ENCODE measurements around the gene CCDC87.

The CCDC87 gene

DNA sequence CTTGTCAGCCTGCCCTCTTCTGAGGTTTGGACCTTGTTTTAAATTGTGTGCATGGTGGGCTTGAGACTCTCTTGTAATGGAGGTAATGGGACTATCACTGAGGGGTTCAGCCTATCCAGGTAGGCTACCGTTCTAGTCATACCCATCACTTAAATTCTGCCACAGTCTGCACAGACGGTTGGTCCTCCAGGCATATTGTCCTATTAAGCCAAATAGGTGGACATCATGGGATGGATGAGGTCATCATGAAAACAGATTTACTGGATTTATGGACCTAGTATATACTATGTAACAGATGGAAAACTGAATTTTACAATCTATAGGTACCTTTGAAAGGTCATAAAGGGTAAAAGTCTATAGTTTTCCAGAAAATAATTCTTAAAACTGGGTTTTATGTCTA, 36.5 kb upstream of the CCDC87 start:
- Histone ChIP-seq H3K4me3 (ENCODE audit: low read length) (no peak overlapping the region), H3K4me1 (ENCODE audit: control insufficient read depth, insufficient read depth, low read length) (no peaks in the 10 kb centered on the region), H3K9ac (ENCODE audit: low read length) (no peak overlapping the region), H3K36me3 (ENCODE audit: control insufficient read depth, insufficient read depth, low read length, severe bottlenecking) (peaks cover 68% of the 10 kb centered on the region), H3K9me3 (ENCODE audit: control insufficient read depth, low read length) (no peaks in the 10 kb centered on the region), H3K27me3 (replicated peaks; ENCODE audit: control insufficient read depth, insufficient read depth, low read length) (no peaks in the 10 kb centered on the region)
- no peak for DNase-seq (ENCODE audit: low read depth)

DNA sequence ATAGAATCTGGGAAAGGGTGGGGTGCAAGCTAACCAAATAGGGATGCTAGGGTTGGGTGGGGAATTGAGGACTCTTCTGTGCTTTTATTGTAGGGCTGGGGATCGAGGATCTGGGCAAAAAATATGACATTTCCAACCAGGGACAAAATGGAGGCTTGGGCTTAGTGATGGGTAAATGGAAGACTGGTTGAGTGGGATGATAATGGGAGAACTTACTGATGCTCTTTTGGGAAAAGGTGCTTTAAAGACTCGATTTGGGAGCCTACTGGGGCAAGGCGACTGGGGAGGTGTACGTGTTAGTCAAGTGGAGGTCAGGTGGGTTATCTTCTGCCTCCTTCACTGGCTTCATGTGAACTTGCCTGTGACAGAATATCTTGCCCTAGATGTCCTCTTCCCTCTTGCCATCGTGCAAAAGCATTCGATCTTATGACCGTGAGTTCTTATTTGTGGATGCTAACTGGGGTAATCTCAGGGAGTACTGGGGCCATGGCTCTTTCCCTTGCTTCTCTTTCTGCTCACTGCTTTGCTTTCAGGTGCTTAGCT, 35.3 kb upstream of the CCDC87 start:
- DNase-seq (ENCODE audit: low read depth), result no peak
- H3K4me3 ChIP-seq (ENCODE audit: low read length), result no peak overlapping the region
- H3K4me1 ChIP-seq (ENCODE audit: control insufficient read depth, insufficient read depth, low read length), result peaks cover 10% of the 10 kb centered on the region
- no peak overlapping the region for H3K9ac ChIP-seq (ENCODE audit: low read length)
- peaks cover 72% of the 10 kb centered on the region for H3K36me3 ChIP-seq (ENCODE audit: control insufficient read depth, insufficient read depth, low read length, severe bottlenecking)
- H3K9me3 ChIP-seq (ENCODE audit: control insufficient read depth, low read length), result no peaks in the 10 kb centered on the region
- no peaks in the 10 kb centered on the region for H3K27me3 ChIP-seq (replicated peaks; ENCODE audit: control insufficient read depth, insufficient read depth, low read length)

DNA sequence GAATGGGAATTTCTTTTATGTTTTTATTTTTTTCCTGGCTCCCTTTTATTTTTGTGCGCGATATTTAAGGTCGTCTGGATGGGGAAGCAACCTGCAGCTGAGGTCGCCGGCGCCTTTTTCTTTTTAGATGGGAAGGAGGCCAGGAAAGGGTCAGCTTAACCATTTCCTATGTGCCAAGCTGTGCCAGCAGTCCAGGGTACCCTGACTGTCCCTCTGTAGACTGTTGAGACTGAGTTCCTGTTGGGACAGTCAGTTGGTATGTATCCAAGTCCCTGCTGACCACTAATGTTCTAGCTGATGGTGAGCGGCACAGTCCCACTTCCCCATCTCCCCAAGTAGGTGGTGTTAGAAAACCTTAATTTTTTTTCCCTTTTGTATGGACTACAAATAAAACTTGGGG, 34.1 kb upstream of the CCDC87 start:
- H3K36me3 ChIP-seq (ENCODE audit: control insufficient read depth, insufficient read depth, low read length, severe bottlenecking), result peaks cover 80% of the 10 kb centered on the region
- no peak overlapping the region for H3K4me3 ChIP-seq (ENCODE audit: low read length)
- no peak overlapping the region for H3K9ac ChIP-seq (ENCODE audit: low read length)
- no peaks in the 10 kb centered on the region for H3K27me3 ChIP-seq (replicated peaks; ENCODE audit: control insufficient read depth, insufficient read depth, low read length)
- H3K9me3 ChIP-seq (ENCODE audit: control insufficient read depth, low read length), result no peaks in the 10 kb centered on the region
- H3K4me1 ChIP-seq (ENCODE audit: control insufficient read depth, insufficient read depth, low read length), result peaks cover 11% of the 10 kb centered on the region
- no peak for DNase-seq (ENCODE audit: low read depth)

DNA sequence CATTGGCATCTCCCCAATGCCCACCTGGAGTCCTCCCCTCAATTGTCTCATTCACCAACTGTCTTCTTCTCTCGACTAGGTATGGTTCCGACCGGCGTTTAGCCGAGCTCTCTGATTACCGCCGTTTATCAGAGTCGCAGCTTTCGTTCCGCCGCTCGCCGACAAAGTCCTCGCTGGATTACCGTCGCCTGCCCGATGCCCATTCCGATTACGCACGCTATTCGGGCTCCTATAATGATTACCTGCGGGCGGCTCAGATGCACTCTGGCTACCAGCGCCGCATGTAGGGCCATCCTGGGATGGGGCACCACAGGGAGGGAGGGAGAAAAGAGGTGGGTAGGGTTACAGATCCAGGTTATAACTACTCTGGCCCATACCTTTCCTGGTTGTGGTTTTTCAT, 33.5 kb upstream of the CCDC87 start:
- Histone ChIP-seq H3K27me3 (replicated peaks; ENCODE audit: control insufficient read depth, insufficient read depth, low read length) (no peaks in the 10 kb centered on the region), H3K9me3 (ENCODE audit: control insufficient read depth, low read length) (no peaks in the 10 kb centered on the region), H3K4me1 (ENCODE audit: control insufficient read depth, insufficient read depth, low read length) (peaks cover 11% of the 10 kb centered on the region), H3K9ac (ENCODE audit: low read length) (no peak overlapping the region), H3K4me3 (ENCODE audit: low read length) (no peak overlapping the region), H3K36me3 (ENCODE audit: control insufficient read depth, insufficient read depth, low read length, severe bottlenecking) (peaks cover 80% of the 10 kb centered on the region)
- DNase-seq (ENCODE audit: low read depth), result no peak

- H3K4me3 ChIP-seq (ENCODE audit: low read length), result no peak overlapping the region
- no peak for DNase-seq (ENCODE audit: low read depth)
- H3K9me3 ChIP-seq (ENCODE audit: control insufficient read depth, low read length), result no peaks in the 10 kb centered on the region
- peaks cover 15% of the 10 kb centered on the region for H3K4me1 ChIP-seq (ENCODE audit: control insufficient read depth, insufficient read depth, low read length)
- H3K36me3 ChIP-seq (ENCODE audit: control insufficient read depth, insufficient read depth, low read length, severe bottlenecking), result peaks cover 80% of the 10 kb centered on the region
- H3K27me3 ChIP-seq (replicated peaks; ENCODE audit: control insufficient read depth, insufficient read depth, low read length), result no peaks in the 10 kb centered on the region
- H3K9ac ChIP-seq (ENCODE audit: low read length), result no peak overlapping the region
These were observed 32.9 kb upstream of the CCDC87 start for GRCh38 chr11:66625752-66626149.

GRCh38 chr11:66625041-66625751, 32.3 kb upstream of the CCDC87 start:
- Histone ChIP-seq H3K36me3 (ENCODE audit: control insufficient read depth, insufficient read depth, low read length, severe bottlenecking) (peaks cover 80% of the 10 kb centered on the region), H3K4me3 (ENCODE audit: low read length) (no peak overlapping the region), H3K27me3 (replicated peaks; ENCODE audit: control insufficient read depth, insufficient read depth, low read length) (no peaks in the 10 kb centered on the region), H3K4me1 (ENCODE audit: control insufficient read depth, insufficient read depth, low read length) (peaks cover 19% of the 10 kb centered on the region), H3K9me3 (ENCODE audit: control insufficient read depth, low read length) (no peaks in the 10 kb centered on the region), H3K9ac (ENCODE audit: low read length) (no peak overlapping the region)
- no peak for DNase-seq (ENCODE audit: low read depth)

GRCh38 chr11:66624450-66624849, 31.6 kb upstream of the CCDC87 start:
- Histone ChIP-seq H3K4me3 (ENCODE audit: low read length) (no peak overlapping the region), H3K27me3 (replicated peaks; ENCODE audit: control insufficient read depth, insufficient read depth, low read length) (no peaks in the 10 kb centered on the region), H3K36me3 (ENCODE audit: control insufficient read depth, insufficient read depth, low read length, severe bottlenecking) (peaks cover 72% of the 10 kb centered on the region), H3K9me3 (ENCODE audit: control insufficient read depth, low read length) (no peaks in the 10 kb centered on the region), H3K4me1 (ENCODE audit: control insufficient read depth, insufficient read depth, low read length) (peaks cover 24% of the 10 kb centered on the region), H3K9ac (ENCODE audit: low read length) (no peak overlapping the region)
- no peak for DNase-seq (ENCODE audit: low read depth)

DNA sequence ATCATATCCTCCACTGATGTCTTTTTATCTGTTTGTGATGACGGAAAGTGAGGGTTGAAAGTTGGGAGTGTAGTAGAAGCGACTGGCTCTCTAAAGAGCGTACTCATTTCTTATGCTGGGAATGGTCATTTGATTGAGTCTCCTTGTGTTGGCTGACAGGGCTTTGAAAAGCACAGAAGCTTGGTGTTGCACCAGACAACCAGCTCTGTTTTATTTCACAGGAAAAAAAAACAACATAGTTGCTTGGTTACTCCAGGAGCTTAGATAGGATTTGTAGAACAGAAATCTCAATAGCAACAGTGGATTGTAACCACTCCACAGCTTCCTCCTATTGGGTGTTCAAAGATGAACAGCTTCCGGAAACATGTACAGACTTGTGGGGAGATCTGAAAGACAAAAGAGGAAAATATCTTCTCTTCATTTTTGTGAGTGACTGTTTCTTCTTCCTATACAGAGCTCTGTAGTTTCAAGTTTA, 26.3 kb upstream of the CCDC87 start:
- Histone ChIP-seq H3K4me3 (ENCODE audit: low read length) (peak overlapping the region; percentile 89), H3K4me1 (ENCODE audit: control insufficient read depth, insufficient read depth, low read length) (peaks cover 39% of the 10 kb centered on the region), H3K36me3 (ENCODE audit: control insufficient read depth, insufficient read depth, low read length, severe bottlenecking) (peaks cover 19% of the 10 kb centered on the region), H3K9me3 (ENCODE audit: control insufficient read depth, low read length) (no peaks in the 10 kb centered on the region), H3K9ac (ENCODE audit: low read length) (peak overlapping the region; percentile 93), H3K27me3 (replicated peaks; ENCODE audit: control insufficient read depth, insufficient read depth, low read length) (no peaks in the 10 kb centered on the region)
- peak; percentile 83 for DNase-seq (ENCODE audit: low read depth)

GRCh38 chr11:66617155-66617834, 24.4 kb upstream of the CCDC87 start:
- Histone ChIP-seq H3K36me3 (ENCODE audit: control insufficient read depth, insufficient read depth, low read length, severe bottlenecking) (peaks cover under 1% of the 10 kb centered on the region), H3K9ac (ENCODE audit: low read length) (peak overlapping the region; percentile 93), H3K4me1 (ENCODE audit: control insufficient read depth, insufficient read depth, low read length) (peaks cover 28% of the 10 kb centered on the region), H3K27me3 (replicated peaks; ENCODE audit: control insufficient read depth, insufficient read depth, low read length) (no peaks in the 10 kb centered on the region), H3K4me3 (ENCODE audit: low read length) (peak overlapping the region; percentile 89), H3K9me3 (ENCODE audit: control insufficient read depth, low read length) (no peaks in the 10 kb centered on the region)
- DNase-seq (ENCODE audit: low read depth), result peak; percentile 79

DNA sequence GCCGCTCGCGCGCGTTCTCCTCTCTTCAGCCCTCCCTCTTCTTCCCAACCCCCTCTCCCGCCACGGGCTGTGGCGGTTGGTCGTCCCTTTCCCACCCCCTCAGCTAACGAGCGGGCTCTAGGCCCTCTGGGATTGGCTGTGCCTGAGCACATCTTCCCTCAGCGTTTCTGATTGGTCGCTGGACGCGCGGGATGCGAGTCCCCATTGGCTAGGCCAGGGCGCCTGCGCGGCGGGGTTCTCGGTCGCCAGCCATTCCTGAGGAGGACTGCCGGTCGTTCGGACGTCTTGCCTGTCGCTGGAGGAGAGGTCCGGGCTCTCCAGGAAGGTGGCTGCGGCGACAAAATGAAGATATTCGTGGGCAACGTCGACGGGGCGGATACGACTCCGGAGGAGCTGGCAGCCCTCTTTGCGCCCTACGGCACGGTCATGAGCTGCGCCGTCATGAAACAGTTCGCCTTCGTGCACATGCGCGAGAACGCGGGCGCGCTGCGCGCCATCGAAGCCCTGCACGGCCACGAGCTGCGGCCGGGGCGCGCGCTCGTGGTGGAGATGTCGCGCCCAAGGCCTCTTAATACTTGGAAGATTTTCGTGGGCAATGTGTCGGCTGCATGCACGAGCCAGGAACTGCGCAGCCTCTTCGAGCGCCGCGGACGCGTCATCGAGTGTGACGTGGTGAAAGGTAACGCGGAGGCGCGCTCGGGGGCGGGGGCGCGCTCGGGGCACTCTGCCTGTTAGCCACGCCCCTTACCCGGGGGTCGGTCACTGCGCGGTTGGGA, 23.7 kb upstream of the CCDC87 start, which contains the start of gene RBM14:
RBM14 (plus strand) TSS at position 252 of the 776 bp plus-strand sequence; CDS start at position 343, 91 bp downstream.
- no peaks in the 10 kb centered on the region for H3K36me3 ChIP-seq (ENCODE audit: control insufficient read depth, insufficient read depth, low read length, severe bottlenecking)
- H3K27me3 ChIP-seq (replicated peaks; ENCODE audit: control insufficient read depth, insufficient read depth, low read length), result no peaks in the 10 kb centered on the region
- no peaks in the 10 kb centered on the region for H3K9me3 ChIP-seq (ENCODE audit: control insufficient read depth, low read length)
- H3K9ac ChIP-seq (ENCODE audit: low read length), result peak within 1 kb of the TSS; percentile 93
- H3K4me3 ChIP-seq (ENCODE audit: low read length), result peak within 1 kb of the TSS; percentile 89
- H3K4me1 ChIP-seq (ENCODE audit: control insufficient read depth, insufficient read depth, low read length), result peaks cover 28% of the 10 kb centered on the region
- peak; percentile 100 for DNase-seq (ENCODE audit: low read depth)

GRCh38 chr11:66614073-66614472, 21.2 kb upstream of the CCDC87 start:
- H3K4me1 ChIP-seq (ENCODE audit: control insufficient read depth, insufficient read depth, low read length), result peaks cover 12% of the 10 kb centered on the region
- no peaks in the 10 kb centered on the region for H3K27me3 ChIP-seq (replicated peaks; ENCODE audit: control insufficient read depth, insufficient read depth, low read length)
- no peak for DNase-seq (ENCODE audit: low read depth)
- H3K36me3 ChIP-seq (ENCODE audit: control insufficient read depth, insufficient read depth, low read length, severe bottlenecking), result no peaks in the 10 kb centered on the region
- H3K4me3 ChIP-seq (ENCODE audit: low read length), result no peak overlapping the region
- H3K9me3 ChIP-seq (ENCODE audit: control insufficient read depth, low read length), result no peaks in the 10 kb centered on the region
- no peak overlapping the region for H3K9ac ChIP-seq (ENCODE audit: low read length)
